ENCODE results near the gene ZBTB3. TPM values are rescaled to one million over a fixed set of nuclear protein-coding genes. Genes with fewer than 3 reads are reported as not detected.

ZBTB3 gene
- total RNA-seq, 1 experiment from 2014 or later = 12.0 TPM

DNA sequence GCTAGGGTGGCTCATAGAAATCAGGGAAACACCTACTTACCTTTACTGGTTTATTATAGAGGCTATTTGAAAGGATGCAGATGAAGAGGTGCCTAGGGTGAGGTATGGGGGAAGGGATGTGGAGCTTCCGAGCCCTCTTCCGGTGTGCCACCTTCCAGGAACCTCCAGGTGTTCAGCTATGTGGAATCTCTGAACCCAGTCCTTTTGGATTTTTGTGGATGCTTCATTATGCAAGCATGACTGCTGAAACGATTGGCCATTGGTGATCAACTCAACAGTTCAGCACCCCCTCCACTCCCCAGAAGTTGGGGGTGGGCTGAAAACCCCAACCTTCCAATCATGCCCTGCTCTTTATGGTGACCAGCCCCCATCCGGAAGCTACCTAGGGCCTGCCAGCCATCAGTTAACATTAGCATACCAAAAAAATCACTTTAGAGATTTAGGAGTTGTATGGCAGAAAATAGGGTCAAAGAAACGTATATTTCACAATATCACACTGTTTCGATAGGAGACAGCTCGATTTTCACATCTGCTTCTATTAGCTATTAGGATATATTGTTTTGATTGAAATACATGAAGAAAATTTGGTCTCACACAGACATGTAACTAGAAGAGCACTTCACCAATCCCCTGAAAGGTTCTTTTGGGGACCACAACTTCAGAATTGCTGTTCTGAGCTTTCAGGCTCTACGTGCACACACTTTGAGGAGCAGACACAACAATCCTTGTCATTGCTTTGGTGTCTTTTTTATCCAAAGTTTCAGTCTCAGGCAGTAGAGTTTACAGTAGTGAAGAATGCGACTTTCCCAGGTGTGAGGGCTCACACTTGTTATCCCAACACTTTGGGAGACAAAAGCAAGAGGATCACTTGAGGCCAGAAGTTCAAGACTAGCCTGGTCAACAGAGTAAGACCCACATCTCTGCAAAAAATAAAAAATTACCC, 4.2 kb upstream of the ZBTB3 start:
- no TSS peak for BruUV-seq (replicated peaks)
- no peak for DNase-seq (ENCODE audit: low spot score)
- CTCF ChIA-PET = no interaction called here
- Histone ChIP-seq H3K4me1 (ENCODE audit: insufficient read depth, low read length, poor library complexity, severe bottlenecking) (peaks cover 14% of the 10 kb centered on the region), H3K4me3 (ENCODE audit: low read depth, low read length, poor library complexity, severe bottlenecking) (no peak overlapping the region), H3K36me3 (ENCODE audit: insufficient read depth, low read length, poor library complexity, severe bottlenecking) (peaks cover 6% of the 10 kb centered on the region), H3K27me3 (replicated peaks; ENCODE audit: insufficient read depth, low read depth, low read length, poor library complexity) (no peaks in the 10 kb centered on the region), H3K27ac (ENCODE audit: low read depth, low read length, poor library complexity, severe bottlenecking) (no peak overlapping the region), H3K9me3 (ENCODE audit: low read depth, low read length, poor library complexity, severe bottlenecking) (no peaks in the 10 kb centered on the region)
- POLR2A ChIA-PET (ENCODE audit: low non-redundant PET) = interaction anchor here (0.7 kb wide), 1 partner anchor 13 kb away, joined by 3 read pairs; the partner anchor contains the start of gene TAF6L
- intact Hi-C loops (cut with micrococcal nuclease; ENCODE audit: unreplicated experiment) = no loop called here
- TF ChIP-seq, protein P1, sequence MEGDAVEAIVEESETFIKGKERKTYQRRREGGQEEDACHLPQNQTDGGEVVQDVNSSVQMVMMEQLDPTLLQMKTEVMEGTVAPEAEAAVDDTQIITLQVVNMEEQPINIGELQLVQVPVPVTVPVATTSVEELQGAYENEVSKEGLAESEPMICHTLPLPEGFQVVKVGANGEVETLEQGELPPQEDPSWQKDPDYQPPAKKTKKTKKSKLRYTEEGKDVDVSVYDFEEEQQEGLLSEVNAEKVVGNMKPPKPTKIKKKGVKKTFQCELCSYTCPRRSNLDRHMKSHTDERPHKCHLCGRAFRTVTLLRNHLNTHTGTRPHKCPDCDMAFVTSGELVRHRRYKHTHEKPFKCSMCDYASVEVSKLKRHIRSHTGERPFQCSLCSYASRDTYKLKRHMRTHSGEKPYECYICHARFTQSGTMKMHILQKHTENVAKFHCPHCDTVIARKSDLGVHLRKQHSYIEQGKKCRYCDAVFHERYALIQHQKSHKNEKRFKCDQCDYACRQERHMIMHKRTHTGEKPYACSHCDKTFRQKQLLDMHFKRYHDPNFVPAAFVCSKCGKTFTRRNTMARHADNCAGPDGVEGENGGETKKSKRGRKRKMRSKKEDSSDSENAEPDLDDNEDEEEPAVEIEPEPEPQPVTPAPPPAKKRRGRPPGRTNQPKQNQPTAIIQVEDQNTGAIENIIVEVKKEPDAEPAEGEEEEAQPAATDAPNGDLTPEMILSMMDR (conservative IDR thresholded peaks at IDR 0.05; ENCODE audit: low read depth, low read length) = no peak
- no peak for TF ChIP-seq EZH2 (IDR thresholded peaks at IDR 0.05; ENCODE audit: borderline replicate concordance, low read depth, low read length, poor library complexity, severe bottlenecking)

DNA sequence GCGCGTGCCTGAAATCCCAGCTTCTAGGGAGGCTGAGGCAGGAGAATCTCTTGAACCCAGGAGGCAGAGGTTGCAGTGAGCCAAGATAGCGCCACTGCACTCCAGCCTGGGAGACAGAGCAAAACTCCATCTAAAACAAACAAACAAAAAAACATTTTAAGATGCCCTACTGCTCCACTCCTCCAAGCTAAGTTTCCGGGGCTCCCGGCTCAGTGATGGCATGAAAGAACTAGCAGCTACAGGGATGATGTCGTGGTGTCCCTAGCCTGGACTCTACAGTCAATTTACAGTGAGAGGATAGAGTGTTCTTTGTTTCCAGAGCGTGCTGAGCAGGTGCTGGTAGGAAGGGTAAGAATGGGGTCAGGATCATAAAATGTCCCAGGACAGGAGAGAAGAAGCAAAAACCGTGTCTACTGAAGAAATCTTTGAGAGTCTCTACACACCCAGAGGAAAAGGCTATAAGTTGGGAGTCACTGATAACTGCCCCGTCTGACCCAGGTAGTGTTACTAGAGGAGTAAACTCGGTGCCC, 1.2 kb upstream of the ZBTB3 start:
- peaks cover 4% of the 10 kb centered on the region for H3K36me3 ChIP-seq (ENCODE audit: insufficient read depth, low read length, poor library complexity, severe bottlenecking)
- no peak overlapping the region for H3K4me3 ChIP-seq (ENCODE audit: low read depth, low read length, poor library complexity, severe bottlenecking)
- ChIA-PET POLR2A (ENCODE audit: low non-redundant PET) (no interaction called here), CTCF (no interaction called here)
- no peak for TF ChIP-seq EZH2 (IDR thresholded peaks at IDR 0.05; ENCODE audit: borderline replicate concordance, low read depth, low read length, poor library complexity, severe bottlenecking)
- TF ChIP-seq, protein P1 (conservative IDR thresholded peaks at IDR 0.05; ENCODE audit: low read depth, low read length) = no peak
- BruUV-seq (replicated peaks) = no TSS peak
- intact Hi-C loops (cut with micrococcal nuclease; ENCODE audit: unreplicated experiment) = no loop called here
- no peaks in the 10 kb centered on the region for H3K27me3 ChIP-seq (replicated peaks; ENCODE audit: insufficient read depth, low read depth, low read length, poor library complexity)
- H3K27ac ChIP-seq (ENCODE audit: low read depth, low read length, poor library complexity, severe bottlenecking) = no peak overlapping the region
- H3K4me1 ChIP-seq (ENCODE audit: insufficient read depth, low read length, poor library complexity, severe bottlenecking) = peaks cover 6% of the 10 kb centered on the region
- no peak for DNase-seq (ENCODE audit: low spot score)
- H3K9me3 ChIP-seq (ENCODE audit: low read depth, low read length, poor library complexity, severe bottlenecking) = no peaks in the 10 kb centered on the region

DNA sequence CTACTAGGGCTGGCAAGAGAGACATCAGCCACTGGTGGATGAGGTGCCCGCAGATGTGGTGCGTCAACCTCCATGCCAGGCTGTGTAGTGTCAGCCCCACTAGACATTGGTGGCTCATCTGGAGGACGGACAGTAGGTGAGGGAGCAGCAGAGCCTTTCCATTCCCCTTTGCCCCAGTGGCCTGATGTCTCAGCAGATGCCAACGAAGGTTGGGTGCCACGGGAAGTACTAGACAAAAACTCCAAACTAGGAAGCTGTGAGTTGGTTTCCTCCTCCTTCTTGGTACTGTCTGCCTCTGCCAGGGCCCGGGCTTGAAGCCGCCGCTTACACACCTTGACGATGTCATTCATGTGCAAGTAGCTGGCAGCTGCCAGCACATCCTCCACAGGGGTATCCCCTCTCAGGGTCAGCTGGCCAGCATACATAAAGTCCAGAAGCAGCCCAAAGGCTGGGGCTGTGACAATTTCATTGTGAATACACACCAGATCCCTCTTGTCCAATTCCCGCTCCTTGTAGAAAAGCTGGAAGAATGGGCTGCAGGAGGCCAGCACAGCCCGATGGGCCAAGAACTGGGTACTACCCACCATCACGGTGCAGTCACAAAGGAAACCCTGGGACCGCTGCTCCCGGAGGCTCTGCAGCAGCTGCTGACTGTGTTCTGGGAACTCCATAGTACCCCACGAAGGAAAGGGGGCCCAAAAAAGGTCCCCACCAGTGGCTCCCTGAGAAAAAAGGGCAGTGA, 795 bp downstream of the ZBTB3 start:
- Histone ChIP-seq H3K27me3 (replicated peaks; ENCODE audit: insufficient read depth, low read depth, low read length, poor library complexity) (no peaks in the 10 kb centered on the region), H3K27ac (ENCODE audit: low read depth, low read length, poor library complexity, severe bottlenecking) (peak overlapping the region; percentile 88), H3K36me3 (ENCODE audit: insufficient read depth, low read length, poor library complexity, severe bottlenecking) (peaks cover 4% of the 10 kb centered on the region), H3K4me3 (ENCODE audit: low read depth, low read length, poor library complexity, severe bottlenecking) (peak overlapping the region; percentile 62), H3K9me3 (ENCODE audit: low read depth, low read length, poor library complexity, severe bottlenecking) (no peaks in the 10 kb centered on the region), H3K4me1 (ENCODE audit: insufficient read depth, low read length, poor library complexity, severe bottlenecking) (peaks cover 6% of the 10 kb centered on the region)
- ChIA-PET CTCF (interaction anchor here (0.6 to 1.4 kb wide), 4 partner anchors 33 to 358 kb away, joined by 3 to 6 read pairs (median 4); partner anchors contain the start of gene SLC3A2), POLR2A (ENCODE audit: low non-redundant PET) (interaction anchor here (0.5 to 1.1 kb wide), 6 partner anchors 18 to 1109 kb away, joined by 3 to 23 read pairs (median 5); partner anchors contain the start of genes C11orf98, CSKMT, HNRNPUL2 and TAF6L)
- TF ChIP-seq EZH2 (IDR thresholded peaks at IDR 0.05; ENCODE audit: borderline replicate concordance, low read depth, low read length, poor library complexity, severe bottlenecking) = no peak
- TF ChIP-seq, protein P1 (conservative IDR thresholded peaks at IDR 0.05; ENCODE audit: low read depth, low read length) = no peak
- BruUV-seq (replicated peaks) = TSS peak; percentile 85
- intact Hi-C loops (cut with micrococcal nuclease; ENCODE audit: unreplicated experiment) = no loop called here
- no peak for DNase-seq (ENCODE audit: low spot score)

All from A673 (cell line).